WTC11 (cell line): ENCODE measurements around the gene C19orf44. TPM values are rescaled to one million over a fixed set of nuclear protein-coding genes. Genes with fewer than 3 reads are reported as not detected.
"Not testable (repeated sequence)": the region's sequence is repeated elsewhere in the genome, so short reads cannot be mapped to it uniquely, and the experiment has no call there.

ENCODE experiments used
- ATAC-seq: fragments of 200-7000 bp; cut with Tn5 transposase; 2 replicates; pipeline ENCODE4 v1.10.0; 2021; ENCODE audit warnings: mild to moderate bottlenecking, moderate library complexity
- CTCF ChIA-PET: fragments of 300-600 bp; sonication (Branson Sonifier 250); formaldehyde crosslinking; loops from one replicate; lab custom pipeline; 2021; ENCODE audit warnings: antibody characterized with exemption; lab: Charles Lee
- POLR2A ChIA-PET: fragments of 350-600 bp; sonication (Branson Sonifier 250); formaldehyde crosslinking; loops from one replicate; lab custom pipeline; 2021; ENCODE audit warnings: antibody characterized with exemption; lab: Charles Lee
- DNase-seq: peaks from one replicate; pipeline ENCODE4 v3.0.0; 2021; ENCODE audit warnings: low spot score
- H3K27ac Mint-ChIP-seq: 2 replicates; pipeline ENCODE4 v1.8.0; 2021; ENCODE audit warnings: mixed read lengths
- H3K27me3 Mint-ChIP-seq: 2 replicates; pipeline ENCODE4 v1.8.0; 2021; ENCODE audit warnings: low read depth, mild to moderate bottlenecking, moderate library complexity, mixed read lengths
- H3K36me3 Mint-ChIP-seq: 2 replicates; pipeline ENCODE4 v1.8.0; 2021; ENCODE audit warnings: mixed read lengths
- H3K4me1 Mint-ChIP-seq: 2 replicates; pipeline ENCODE4 v1.8.0; 2022; ENCODE audit warnings: mixed read lengths
- H3K4me3 Mint-ChIP-seq: 2 replicates; pipeline ENCODE4 v1.8.0; 2021; ENCODE audit warnings: mild to moderate bottlenecking, moderate library complexity, mixed read lengths
- H3K9me3 Mint-ChIP-seq: 2 replicates; pipeline ENCODE4 v1.8.0; 2021; ENCODE audit warnings: mixed read lengths
- ATF6 ChIP-seq: sonication (generic); formaldehyde crosslinking; IDR thresholded peaks from 2 replicates; pipeline ENCODE4 v1.8.1; 2023; ENCODE audit warnings: mild to moderate bottlenecking, missing genetic modification reagents
- E2F1 ChIP-seq: sonication (generic); formaldehyde crosslinking; IDR thresholded peaks from 2 replicates; pipeline ENCODE4 v1.8.0; 2022; ENCODE audit warnings: mild to moderate bottlenecking, missing genetic modification reagents
- E2F5 ChIP-seq: sonication (generic); formaldehyde crosslinking; IDR thresholded peaks from 2 replicates; pipeline ENCODE4 v1.8.1; 2022; ENCODE audit warnings: mild to moderate bottlenecking, moderate library complexity, missing genetic modification reagents
- HMGA2 ChIP-seq: fragments of 250-450 bp; sonication (Bioruptor Pico); IDR thresholded peaks from 2 replicates; pipeline ENCODE4 v1.4.0; 2021; ENCODE audit warnings: mild to moderate bottlenecking, moderate library complexity
- IRF1 ChIP-seq: sonication (generic); formaldehyde crosslinking; IDR thresholded peaks from 2 replicates; pipeline ENCODE4 v1.8.0; 2023; ENCODE audit warnings: missing genetic modification reagents
- SMAD3 ChIP-seq: sonication (generic); formaldehyde crosslinking; IDR thresholded peaks from 2 replicates; pipeline ENCODE4 v1.8.0; 2022; ENCODE audit warnings: missing genetic modification reagents, mild to moderate bottlenecking, borderline replicate concordance
- TCF7 ChIP-seq: sonication (generic); formaldehyde crosslinking; IDR thresholded peaks from 2 replicates; pipeline ENCODE4 v1.8.0; 2022; ENCODE audit warnings: mild to moderate bottlenecking, low read depth, missing genetic modification reagents, moderate library complexity
- TEAD4 ChIP-seq: sonication (generic); formaldehyde crosslinking; IDR thresholded peaks from 2 replicates; pipeline ENCODE4 v1.8.0; 2022; ENCODE audit warnings: mild to moderate bottlenecking, missing genetic modification reagents
- USF2 ChIP-seq: sonication (generic); formaldehyde crosslinking; IDR thresholded peaks from 2 replicates; pipeline ENCODE4 v1.8.1; 2023; ENCODE audit warnings: mild to moderate bottlenecking, missing genetic modification reagents, moderate library complexity
- ZNF121 ChIP-seq: sonication (generic); formaldehyde crosslinking; IDR thresholded peaks from 2 replicates; pipeline ENCODE4 v1.8.0; 2023; ENCODE audit warnings: missing genetic modification reagents
- ZNF138 ChIP-seq: sonication (generic); formaldehyde crosslinking; conservative IDR thresholded peaks from 2 replicates; pipeline ENCODE4 v1.8.1; 2022; ENCODE audit warnings: mild to moderate bottlenecking, moderate library complexity, missing genetic modification reagents
- ZNF263 ChIP-seq: sonication (generic); formaldehyde crosslinking; IDR thresholded peaks from 2 replicates; pipeline ENCODE4 v1.8.1; 2022; ENCODE audit warnings: low read depth, mild to moderate bottlenecking, moderate library complexity, missing genetic modification reagents
- total RNA-seq: library from RNA; stranded (reverse); gene quantifications from 3 replicates; pipeline ENCODE4 v1.2.3, GENCODE V29; 2021

The C19orf44 gene
- total RNA-seq, 1 experiment from 2014 or later, result 4.1 TPM

- ChIA-PET CTCF (interaction anchor here (1.3 kb wide), 1 partner anchor 126 kb away, joined by 3 read pairs; no protein-coding TSS in a partner anchor), POLR2A (no interaction called here)
- Mint-ChIP-seq H3K36me3 (peaks cover 11% of the 10 kb centered on the region), H3K4me3 (no peak overlapping the region), H3K27ac (no peak overlapping the region), H3K4me1 (no peaks in the 10 kb centered on the region), H3K27me3 (no peaks in the 10 kb centered on the region)
- TF ChIP-seq ZNF121 (CRISPR knock-in tag) (0 out of 2 replicates have a peak, but pooled peaks have one; percentile 24), E2F1 (no peak), IRF1 (CRISPR knock-in tag) (no peak), TCF7 (CRISPR knock-in tag) (no peak), ZNF138 (CRISPR knock-in tag) (no peak), ZNF263 (CRISPR knock-in tag) (no peak), TEAD4 (CRISPR knock-in tag) (no peak), USF2 (CRISPR knock-in tag) (no peak)
- TF ChIP-seq, all 79 proteins: peak for 1
- ATAC-seq, result no peak
- H3K9me3 Mint-ChIP-seq, result no peaks in the 10 kb centered on the region
- no peak for DNase-seq
Observed at GRCh38 chr19:16509141-16510061, 13.2 kb downstream of the C19orf44 start.

- H3K4me1 Mint-ChIP-seq, ATAC-seq, H3K27me3 Mint-ChIP-seq, H3K4me3 Mint-ChIP-seq, CTCF ChIA-PET, H3K9me3 Mint-ChIP-seq, POLR2A ChIA-PET, H3K27ac Mint-ChIP-seq, DNase-seq: not testable (repeated sequence)
- peaks cover 16% of the 10 kb centered on the region for H3K36me3 Mint-ChIP-seq
- TF ChIP-seq ZNF121 (CRISPR knock-in tag), result peak; percentile 54; the same call in 1 of the 2 replicates
Observed at GRCh38 chr19:16512611-16513010, 16.4 kb downstream of the C19orf44 start.

- no peak overlapping the region for H3K4me3 Mint-ChIP-seq
- ATAC-seq, result peak; percentile 85
- H3K9me3 Mint-ChIP-seq, result no peaks in the 10 kb centered on the region
Observed at GRCh38 chr19:16514383-16515019, 18.3 kb downstream of the C19orf44 start.

GRCh38 chr19:16516381-16516780, 20.2 kb downstream of the C19orf44 start:
- CTCF ChIA-PET, result interaction anchor here (0.6 to 4.5 kb wide), 2 partner anchors 74 to 268 kb away, joined by 4 to 43 read pairs; no protein-coding TSS in a partner anchor

More at GRCh38 chr19:16514383-16515019, 18.3 kb downstream of the C19orf44 start:
- Mint-ChIP-seq H3K4me1 (no peaks in the 10 kb centered on the region), H3K27ac (no peak overlapping the region), H3K27me3 (no peaks in the 10 kb centered on the region), H3K36me3 (peaks cover 30% of the 10 kb centered on the region)
- peak; percentile 36 for DNase-seq
- ChIA-PET CTCF (interaction anchor here (0.6 to 4.5 kb wide), 7 partner anchors 17 to 97 kb away, joined by 3 to 43 read pairs (median 6); partner anchors contain the start of genes C19orf44 and CALR3), POLR2A (no interaction called here)
- TF ChIP-seq E2F5 (CRISPR knock-in tag) (no peak), HMGA2 (no peak), SMAD3 (CRISPR knock-in tag) (no peak)

More at GRCh38 chr19:16516381-16516780, 20.2 kb downstream of the C19orf44 start:
- H3K27me3 Mint-ChIP-seq, result no peaks in the 10 kb centered on the region
- H3K4me1 Mint-ChIP-seq, result no peaks in the 10 kb centered on the region
- H3K27ac Mint-ChIP-seq, result no peak overlapping the region
- ATAC-seq (no peak), DNase-seq (no peak)
- peaks cover 46% of the 10 kb centered on the region for H3K36me3 Mint-ChIP-seq
- no peak overlapping the region for H3K4me3 Mint-ChIP-seq
- POLR2A ChIA-PET, result interaction anchor here (0.5 kb wide), 1 partner anchor 312 kb away, joined by 13 read pairs; no protein-coding TSS in a partner anchor
- no peak for TF ChIP-seq ATF6 (CRISPR knock-in tag)
- no peaks in the 10 kb centered on the region for H3K9me3 Mint-ChIP-seq
